ENCODE data around the gene TP53TG5. TPM values are rescaled to one million over a fixed set of nuclear protein-coding genes. Genes with fewer than 3 reads are reported as not detected.

The TP53TG5 gene
- total and polyA plus RNA-seq, 4 donors, result 0.03 to 0.28 TPM; not detected in 2

DNA sequence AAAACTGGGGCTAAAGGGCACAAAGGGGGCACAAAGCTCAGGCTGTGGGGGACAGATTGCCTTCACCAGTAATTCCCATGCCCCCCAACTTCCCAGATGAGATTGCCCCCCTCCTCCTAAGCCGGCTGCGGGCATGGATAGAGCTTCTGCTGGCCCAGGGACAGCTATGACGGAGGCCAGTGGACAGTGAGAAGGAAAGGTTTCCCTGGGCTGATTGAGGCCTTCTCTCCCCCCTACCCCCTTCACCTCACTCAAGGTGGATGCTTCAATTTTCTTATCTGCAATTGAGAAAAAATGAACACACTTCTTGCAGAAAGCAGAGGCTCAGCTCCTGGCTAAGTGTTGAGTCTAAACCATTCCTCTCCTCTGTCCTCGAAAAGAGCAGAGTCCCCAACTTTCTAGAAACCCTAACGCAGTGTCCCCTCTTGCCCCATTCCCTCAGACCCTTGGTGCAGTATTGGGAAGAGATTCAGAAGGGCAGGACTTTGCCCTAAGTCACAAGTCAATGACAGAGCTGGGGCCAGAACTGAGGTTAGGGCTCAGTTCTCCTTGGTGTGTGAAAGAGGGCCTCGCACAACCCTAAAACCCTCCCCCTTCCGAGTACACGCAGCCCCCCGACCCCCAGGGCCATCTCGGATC, 30.7 kb downstream of the TP53TG5 start:
- TF ChIP-seq, protein P1, sequence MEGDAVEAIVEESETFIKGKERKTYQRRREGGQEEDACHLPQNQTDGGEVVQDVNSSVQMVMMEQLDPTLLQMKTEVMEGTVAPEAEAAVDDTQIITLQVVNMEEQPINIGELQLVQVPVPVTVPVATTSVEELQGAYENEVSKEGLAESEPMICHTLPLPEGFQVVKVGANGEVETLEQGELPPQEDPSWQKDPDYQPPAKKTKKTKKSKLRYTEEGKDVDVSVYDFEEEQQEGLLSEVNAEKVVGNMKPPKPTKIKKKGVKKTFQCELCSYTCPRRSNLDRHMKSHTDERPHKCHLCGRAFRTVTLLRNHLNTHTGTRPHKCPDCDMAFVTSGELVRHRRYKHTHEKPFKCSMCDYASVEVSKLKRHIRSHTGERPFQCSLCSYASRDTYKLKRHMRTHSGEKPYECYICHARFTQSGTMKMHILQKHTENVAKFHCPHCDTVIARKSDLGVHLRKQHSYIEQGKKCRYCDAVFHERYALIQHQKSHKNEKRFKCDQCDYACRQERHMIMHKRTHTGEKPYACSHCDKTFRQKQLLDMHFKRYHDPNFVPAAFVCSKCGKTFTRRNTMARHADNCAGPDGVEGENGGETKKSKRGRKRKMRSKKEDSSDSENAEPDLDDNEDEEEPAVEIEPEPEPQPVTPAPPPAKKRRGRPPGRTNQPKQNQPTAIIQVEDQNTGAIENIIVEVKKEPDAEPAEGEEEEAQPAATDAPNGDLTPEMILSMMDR (IDR thresholded peaks at IDR 0.05; ENCODE audit: control extremely low read depth, extremely low read depth), result no peak
- Histone ChIP-seq H3K4me3 (peak overlapping the region; percentile 86), H3K27me3 (ENCODE audit: control insufficient read depth in 3 of 3, insufficient read depth in 3 of 3, low read length in 2 of 3) (no peaks in the 10 kb centered on the region), H3K27ac (ENCODE audit: low read depth in 1 of 2, low read length in 1 of 2) (peak overlapping the region; percentile 89 to 96), H3K4me1 (ENCODE audit: control insufficient read depth in 5 of 5, insufficient read depth in 5 of 5, low read length in 5 of 5) (peaks cover 0 to 28% (median 8%) of the 10 kb centered on the region in 5 donors), H3K9me3 (ENCODE audit: control insufficient read depth in 4 of 4, insufficient read depth in 3 of 4, low read length in 3 of 4) (no peaks in the 10 kb centered on the region), H3K9ac (ENCODE audit: insufficient read depth in 1 of 2, low read length in 2 of 2) (peak overlapping the region; percentile 70), H3K36me3 (ENCODE audit: control insufficient read depth in 4 of 4, insufficient read depth in 4 of 4, low read length in 4 of 4) (no peaks in the 10 kb centered on the region)
- DNase-seq (no peak), ATAC-seq (ENCODE audit: insufficient read depth, low FRiP score) (no peak)
- 28% methylated on average over 10 of the region's 10 CpGs for WGBS, 2 donors

DNA sequence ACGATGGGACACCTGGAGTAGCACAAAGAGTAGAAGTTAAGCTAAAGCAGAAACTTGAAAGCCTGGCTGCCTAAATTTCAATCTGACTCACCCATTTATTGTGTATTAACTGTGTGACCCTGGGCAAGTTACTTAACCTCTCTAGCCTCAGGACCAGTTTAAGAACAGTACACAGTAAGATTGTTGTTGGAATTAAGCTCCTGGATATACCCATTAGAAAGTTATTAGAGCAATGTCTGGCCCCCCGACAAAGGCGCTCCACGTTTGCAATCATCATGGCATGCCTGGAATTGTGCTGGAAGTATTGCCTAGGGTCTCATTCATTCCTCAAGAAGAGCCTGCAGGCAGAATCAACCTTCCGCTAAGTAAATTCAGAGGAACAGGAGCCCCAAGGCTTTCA, 31.3 kb downstream of the TP53TG5 start:
- Histone ChIP-seq H3K36me3 (ENCODE audit: control insufficient read depth in 4 of 4, insufficient read depth in 4 of 4, low read length in 4 of 4) (no peaks in the 10 kb centered on the region), H3K9me3 (ENCODE audit: control insufficient read depth in 4 of 4, insufficient read depth in 3 of 4, low read length in 3 of 4) (no peaks in the 10 kb centered on the region), H3K4me1 (ENCODE audit: control insufficient read depth in 5 of 5, insufficient read depth in 5 of 5, low read length in 5 of 5) (peaks cover 0 to 33% (median 10%) of the 10 kb centered on the region in 5 donors), H3K9ac (ENCODE audit: insufficient read depth in 1 of 2, low read length in 2 of 2) (peak overlapping the region in 1 of 2 donors; percentile 70), H3K27me3 (ENCODE audit: control insufficient read depth in 3 of 3, insufficient read depth in 3 of 3, low read length in 2 of 3) (no peaks in the 10 kb centered on the region), H3K4me3 (peak overlapping the region; percentile 86), H3K27ac (ENCODE audit: low read depth in 1 of 2, low read length in 1 of 2) (peak overlapping the region; percentile 89 to 96)
- TF ChIP-seq, protein P1 (IDR thresholded peaks at IDR 0.05; ENCODE audit: control extremely low read depth, extremely low read depth), result no peak
- WGBS, 2 donors, result 64 to 84% methylated on average over 5 of the region's 5 CpGs
- ATAC-seq (ENCODE audit: insufficient read depth, low FRiP score) (no peak), DNase-seq (no peak)

DNA sequence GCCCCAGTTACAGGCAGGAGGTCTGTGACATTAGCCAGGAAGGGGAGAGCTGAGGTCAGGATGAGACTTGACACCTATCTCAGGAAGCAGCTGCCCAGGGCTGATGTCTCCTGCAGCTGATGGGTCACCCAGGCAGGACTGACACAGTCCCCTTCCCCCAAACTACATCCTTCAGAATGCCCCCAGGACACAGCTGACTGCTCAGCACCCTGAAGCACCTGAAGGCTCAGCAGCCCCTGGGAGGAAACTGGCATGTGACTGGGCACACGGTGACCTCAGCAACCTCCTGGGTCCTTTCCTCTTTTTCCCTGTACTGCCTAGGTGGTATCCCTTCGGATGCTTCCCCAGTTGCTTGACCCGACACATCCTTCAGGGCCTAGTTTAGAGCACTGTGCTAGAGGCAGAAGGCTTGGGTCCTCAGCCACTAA, 31.8 kb downstream of the TP53TG5 start:
- Histone ChIP-seq H3K9ac (ENCODE audit: insufficient read depth in 1 of 2, low read length in 2 of 2) (no peak overlapping the region), H3K27ac (ENCODE audit: low read depth in 1 of 2, low read length in 1 of 2) (peak overlapping the region; percentile 89 to 96), H3K36me3 (ENCODE audit: control insufficient read depth in 4 of 4, insufficient read depth in 4 of 4, low read length in 4 of 4) (no peaks in the 10 kb centered on the region), H3K27me3 (ENCODE audit: control insufficient read depth in 3 of 3, insufficient read depth in 3 of 3, low read length in 2 of 3) (no peaks in the 10 kb centered on the region), H3K4me1 (ENCODE audit: control insufficient read depth in 5 of 5, insufficient read depth in 5 of 5, low read length in 5 of 5) (peaks cover 0 to 38% (median 10%) of the 10 kb centered on the region in 5 donors), H3K9me3 (ENCODE audit: control insufficient read depth in 4 of 4, insufficient read depth in 3 of 4, low read length in 3 of 4) (no peaks in the 10 kb centered on the region), H3K4me3 (peak overlapping the region; percentile 86)
- TF ChIP-seq, protein P1 (IDR thresholded peaks at IDR 0.05; ENCODE audit: control extremely low read depth, extremely low read depth), result no peak
- ATAC-seq (ENCODE audit: insufficient read depth, low FRiP score), result no peak
- 49 to 61% methylated on average over 3 of the region's 3 CpGs for WGBS, 2 donors
- DNase-seq, result no peak

Measured in lung (tissue), 12 donors.